NCI-H82 treated with DMSO at 0.1 percent for 48 hours (cell line): Measurements from ENCODE around the gene SNAI3.
"Not testable (repeated sequence)": the region's sequence is repeated elsewhere in the genome, so short reads cannot be mapped to it uniquely, and the experiment has no call there.

ENCODE experiments used
- DNase-seq: peaks from one replicate; lab custom pipeline; 2025; ENCODE audit not compliant: unreplicated experiment; lab: John Stamatoyannopoulos, UW

Gene SNAI3

GRCh38 chr16:88671806-88672205 is 14.5 kb downstream of the SNAI3 start:
- DNase-seq, result no peak

DNA sequence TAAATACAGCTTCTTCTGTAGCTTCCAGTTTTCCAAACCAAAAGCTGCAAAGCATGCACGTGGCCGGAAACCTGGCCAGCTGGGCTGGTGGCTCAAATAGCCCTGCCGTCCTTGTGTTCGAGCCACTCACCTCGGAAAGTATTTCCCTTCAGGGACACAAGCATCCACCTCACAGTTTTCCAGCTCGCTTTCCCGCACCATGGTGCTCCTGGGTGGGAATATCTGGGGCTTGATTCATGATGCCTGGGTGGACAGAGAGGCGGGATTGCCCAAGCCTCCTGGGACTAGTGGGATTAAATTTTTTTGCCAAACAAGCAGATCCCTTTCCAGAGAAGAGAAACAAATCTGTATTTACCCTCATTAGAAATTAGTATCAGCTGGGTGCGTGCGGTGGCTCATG is 16.3 kb downstream of the SNAI3 start:
- DNase-seq, result no peak

DNA sequence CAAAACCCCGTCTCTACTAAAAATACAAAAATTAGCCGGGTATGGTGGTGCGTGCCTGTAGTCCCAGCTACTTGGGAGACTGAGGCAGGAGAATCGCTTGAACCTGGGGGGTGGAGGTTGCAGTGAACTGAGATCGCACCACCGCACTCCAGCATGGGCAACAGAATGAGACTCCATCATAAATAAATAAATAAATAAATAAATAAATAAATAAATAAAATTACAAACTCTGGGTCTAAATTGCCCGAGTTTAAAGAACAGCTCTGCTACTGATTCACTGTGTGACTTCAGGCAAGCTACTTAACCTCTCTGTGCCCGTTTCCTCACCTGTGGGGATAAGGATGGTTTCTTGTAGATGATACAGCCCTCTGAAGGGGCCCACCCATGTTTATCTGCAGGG is 16.8 kb downstream of the SNAI3 start:
- DNase-seq, result not testable (repeated sequence)

DNA sequence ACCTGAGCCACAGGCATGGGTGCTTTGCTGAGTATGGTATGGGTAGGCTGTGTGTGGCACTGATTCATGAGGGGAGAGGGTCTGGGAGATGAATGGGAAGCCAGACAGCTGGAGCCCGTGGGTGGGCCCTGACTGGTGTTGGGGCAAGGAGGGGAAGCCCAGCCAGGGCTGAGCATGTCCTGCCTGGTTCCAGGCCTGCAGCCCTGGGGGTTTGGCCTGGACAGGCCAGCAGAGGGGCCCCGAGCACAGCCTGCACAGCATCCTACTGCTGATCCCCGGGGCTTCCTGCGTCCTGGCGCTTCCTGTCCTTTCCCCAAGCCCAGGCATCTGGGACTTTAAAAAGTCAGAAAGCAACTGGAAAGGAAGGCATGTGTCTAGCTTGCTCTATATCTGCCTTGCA is 18.8 kb downstream of the SNAI3 start:
- no peak for DNase-seq

DNA sequence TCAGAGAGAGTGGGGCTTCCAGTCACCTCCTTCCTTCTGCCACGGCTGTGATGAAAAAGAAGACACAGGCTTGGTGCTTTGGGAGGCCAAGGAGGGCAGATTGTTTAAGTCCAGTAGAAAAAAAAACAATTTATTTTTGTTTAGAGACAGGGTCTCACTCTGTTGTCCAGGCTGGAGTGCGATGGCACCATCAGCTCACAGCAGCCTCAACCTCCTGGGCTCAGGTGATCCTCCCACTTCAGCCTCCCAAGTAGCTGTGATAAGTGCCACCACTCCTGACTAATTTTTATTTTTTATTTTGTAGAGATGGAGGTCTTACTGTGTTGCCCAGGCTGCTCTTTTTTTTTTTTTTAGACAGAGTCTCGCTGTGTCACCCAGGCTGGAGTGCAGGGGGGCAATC is 20.7 kb downstream of the SNAI3 start:
- no peak for DNase-seq

- DNase-seq, result no peak
These were observed 21.2 kb downstream of the SNAI3 start for GRCh38 chr16:88665148-88665547.

DNA sequence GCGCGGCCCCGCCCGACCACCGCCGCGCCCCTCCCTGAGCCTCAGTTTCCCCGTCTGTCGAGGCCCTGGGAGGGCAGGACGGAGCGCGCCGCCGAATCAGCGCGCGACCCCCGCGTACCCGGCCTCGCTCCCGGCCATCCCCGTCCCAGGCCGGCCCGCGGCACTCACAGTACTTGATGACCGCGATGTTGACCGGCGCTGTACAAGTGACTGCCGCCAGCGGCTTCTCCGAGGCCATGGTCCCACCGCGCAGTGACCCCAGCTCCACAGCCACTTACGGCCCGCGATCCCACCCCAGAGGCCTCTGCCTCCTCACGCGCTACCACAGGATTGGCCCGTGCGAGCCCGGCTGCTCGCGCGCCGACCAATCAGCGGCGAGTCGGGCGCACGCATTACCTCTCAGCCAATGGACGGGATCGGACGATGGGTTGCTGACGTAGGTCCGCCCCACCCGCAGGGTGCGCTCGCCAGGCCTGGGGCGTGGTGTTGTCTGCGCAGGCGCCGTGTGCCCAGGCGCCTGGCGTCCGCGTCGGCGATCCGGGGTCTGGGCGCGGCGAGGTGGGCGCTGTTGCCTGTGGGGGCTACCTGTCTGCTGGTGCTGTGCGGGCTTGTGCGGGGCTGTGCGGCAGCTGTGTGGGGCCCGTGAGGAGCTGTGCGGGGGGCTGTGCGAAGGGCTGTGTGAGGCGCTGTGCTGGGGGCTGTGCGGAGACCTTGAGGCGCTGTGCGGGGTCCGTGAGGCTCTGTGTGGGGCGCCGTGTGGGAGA is 23.3 kb downstream of the SNAI3 start, which contains the start of gene MVD:
TSS of gene MVD (minus strand) at position 249 of the 764 bp plus-strand sequence. CDS start at position 238, 11 bp downstream.
- DNase-seq, result peak; percentile 89

DNA sequence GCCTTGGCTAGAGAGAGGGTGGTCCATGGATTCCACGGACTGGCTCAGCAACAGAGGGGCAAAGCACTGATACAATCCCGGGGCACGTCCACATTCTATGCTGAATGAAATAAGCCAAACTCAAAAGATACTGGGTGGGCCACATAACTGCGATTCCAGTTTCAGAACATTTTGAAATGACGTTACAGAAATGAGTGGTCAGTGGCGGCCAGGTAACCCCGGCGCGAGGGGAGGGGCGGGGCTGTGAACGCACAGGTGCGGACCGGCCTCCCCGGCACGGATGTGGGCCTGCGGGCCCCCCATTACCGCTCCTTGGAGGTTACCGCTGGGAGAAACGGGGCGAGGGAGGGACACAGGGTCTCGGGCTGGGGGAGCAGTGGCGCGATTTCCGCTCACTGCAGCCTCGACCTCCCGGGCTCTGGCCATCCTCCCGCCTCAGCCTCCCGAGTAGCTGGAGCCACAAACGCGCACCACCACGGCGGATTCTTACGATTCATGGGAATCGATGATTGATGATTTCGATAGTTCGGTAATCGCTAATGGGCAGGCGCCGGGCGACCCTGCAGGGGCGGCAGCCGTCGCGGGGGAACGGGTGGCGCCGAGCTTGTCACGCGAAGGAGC is 24.0 kb downstream of the SNAI3 start:
- DNase-seq, result no peak

DNA sequence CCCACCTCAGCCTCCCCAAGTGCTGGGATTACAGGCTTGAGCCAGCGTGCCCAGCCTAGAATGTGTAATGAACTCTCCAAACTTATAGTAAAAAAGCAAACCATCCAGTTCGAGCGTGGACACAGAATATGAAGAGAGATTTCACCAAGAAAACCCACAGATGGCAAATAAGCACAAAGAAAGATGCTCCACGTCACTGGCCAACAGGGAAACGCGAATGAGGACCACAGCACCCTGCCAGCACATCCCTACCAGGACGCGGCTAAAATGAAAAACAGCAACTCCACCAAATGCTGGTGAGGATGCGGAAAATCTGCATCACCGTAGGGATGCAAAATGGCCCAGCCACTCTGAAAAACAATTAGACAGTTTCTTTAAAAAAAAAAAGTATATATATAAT is 24.8 kb downstream of the SNAI3 start:
- DNase-seq, result no peak

GRCh38 chr16:88659160-88659559 is 27.1 kb downstream of the SNAI3 start:
- DNase-seq, result no peak

DNA sequence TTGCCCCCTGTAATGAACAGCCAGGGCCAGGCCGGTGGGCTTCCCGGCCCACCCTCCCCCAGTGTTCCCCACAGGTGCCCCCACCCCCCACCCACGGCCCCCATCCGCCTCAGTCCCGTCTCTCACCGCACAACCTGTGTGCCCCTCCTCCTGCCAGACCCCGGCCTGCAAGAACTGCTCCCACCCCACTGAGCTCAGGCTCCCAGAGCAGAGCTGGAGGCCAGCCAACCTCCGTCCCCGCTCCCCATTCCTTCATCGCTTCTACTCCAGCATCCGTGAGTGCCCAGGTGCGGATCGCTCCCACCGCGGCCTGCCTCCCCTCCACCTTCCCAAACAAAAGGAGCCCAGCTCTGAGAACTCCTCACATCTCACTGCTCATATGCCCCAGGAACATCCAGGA is 27.6 kb downstream of the SNAI3 start:
- no peak for DNase-seq

- DNase-seq, result no peak
These were observed 28.9 kb downstream of the SNAI3 start for GRCh38 chr16:88657371-88657770.

DNA sequence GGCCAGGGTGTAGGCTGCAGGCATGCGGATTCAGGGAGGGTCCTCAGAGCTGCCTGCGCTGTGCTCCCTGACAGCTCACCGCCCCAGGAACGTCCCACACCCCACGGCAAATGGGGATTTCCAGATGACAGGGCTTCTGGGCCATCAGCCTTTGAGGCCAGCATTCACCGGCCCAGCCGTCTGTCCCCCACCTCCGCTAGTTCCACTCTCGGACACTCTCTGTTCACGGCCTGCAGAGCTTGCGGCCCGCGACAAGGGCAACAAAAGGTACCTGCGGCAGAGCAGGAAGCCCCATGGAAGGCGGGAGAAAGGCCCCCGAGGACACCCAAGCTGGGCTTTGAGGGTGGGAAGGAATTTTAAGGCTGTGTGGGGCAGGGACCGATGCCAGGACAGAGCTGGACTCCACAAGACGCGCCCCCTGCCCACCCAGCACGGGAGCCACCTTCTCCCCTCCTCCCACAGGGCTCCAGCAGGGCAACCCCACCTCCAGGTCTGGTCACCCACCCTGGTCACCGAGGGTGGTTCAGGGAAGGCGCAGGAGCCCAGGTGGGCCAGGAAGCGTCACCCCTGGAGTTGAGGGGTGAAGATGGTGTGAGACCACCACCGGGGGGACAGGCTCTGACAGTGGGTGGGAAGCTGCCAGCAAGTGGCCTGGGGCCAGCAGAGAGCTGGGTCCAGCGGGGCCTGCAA is 29.9 kb downstream of the SNAI3 start:
- DNase-seq, result no peak

DNA sequence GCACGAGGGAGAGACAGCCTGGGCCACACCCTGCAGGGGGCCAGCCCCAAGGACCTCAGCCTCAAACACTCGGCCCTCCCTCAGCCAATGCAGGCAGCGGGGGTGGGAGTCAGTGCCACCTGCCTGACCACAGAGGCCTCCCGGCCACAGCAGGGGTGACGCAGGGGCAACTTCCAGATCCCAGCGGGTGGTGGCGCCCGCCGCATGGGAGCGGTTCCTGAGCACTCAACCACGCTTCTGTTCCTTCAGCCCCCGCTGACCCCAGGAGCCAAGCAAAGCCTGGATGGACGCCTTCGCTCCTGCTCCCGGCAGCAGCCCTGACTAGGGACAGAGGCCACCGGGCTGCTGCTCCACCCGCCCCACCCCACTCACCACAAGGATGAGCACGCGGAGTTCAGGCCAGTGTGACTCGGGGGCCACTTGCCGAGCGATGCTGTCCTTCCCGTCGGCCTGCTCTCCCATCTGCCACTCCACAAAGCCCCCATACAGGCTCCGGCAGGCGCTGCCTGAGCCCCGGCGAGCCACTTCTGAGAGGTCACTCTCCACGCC is 30.5 kb downstream of the SNAI3 start:
- no peak for DNase-seq

GRCh38 chr16:88655053-88655732 is 31.1 kb downstream of the SNAI3 start:
- DNase-seq, result no peak

- no peak for DNase-seq
These were observed 31.8 kb downstream of the SNAI3 start for GRCh38 chr16:88654363-88655052.

DNA sequence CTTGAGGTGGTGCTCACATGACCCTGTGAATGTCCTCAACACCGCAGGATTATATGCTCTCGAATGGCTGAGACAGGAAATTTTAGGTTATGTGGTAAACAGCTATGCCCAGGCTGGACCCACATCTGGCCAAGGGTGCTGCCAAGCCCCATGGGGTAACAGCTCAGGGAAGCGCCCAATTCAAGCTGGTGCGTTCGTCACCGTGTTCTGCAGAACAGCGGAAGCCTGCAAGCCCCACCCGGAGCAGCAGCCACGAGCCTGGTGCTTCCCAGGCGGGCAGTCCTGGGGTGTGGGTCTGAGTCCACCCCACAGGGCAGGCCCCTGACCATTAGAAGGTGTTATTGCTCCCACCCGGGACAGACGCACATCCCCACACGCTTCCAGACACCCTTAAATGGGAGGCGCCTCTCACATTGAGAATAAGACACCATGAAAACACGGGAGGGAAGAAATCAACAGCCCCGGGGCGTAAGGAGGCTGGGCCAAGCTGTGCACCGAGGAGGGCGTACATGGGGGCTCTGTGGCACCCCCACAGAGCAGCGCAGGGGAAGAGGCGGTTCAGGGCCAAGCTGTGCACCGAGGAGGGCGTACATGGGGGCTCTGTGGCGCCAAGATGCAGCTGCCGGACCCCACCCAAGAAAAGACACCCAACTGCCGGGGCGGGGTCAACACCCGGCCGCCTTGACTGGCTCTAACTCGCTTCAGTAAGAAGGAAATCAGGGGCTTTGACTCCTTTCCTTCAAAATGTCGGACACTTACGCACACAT is 32.5 kb downstream of the SNAI3 start:
- no peak for DNase-seq

GRCh38 chr16:88653101-88653500 is 33.2 kb downstream of the SNAI3 start:
- DNase-seq, result no peak

GRCh38 chr16:88652762-88653063 is 33.6 kb downstream of the SNAI3 start:
- DNase-seq, result no peak
